Stimulated activated CD4-positive, alpha-beta T cell treated with anti-CD3 and anti-CD28 coated beads, Interleukin-15, amount 100 ng/mL, for 1 hour (primary cell): ENCODE data around the gene RAC3.

Experiments
- DNase-seq, 2 donors: peaks; one replicate each; pipeline ENCODE4 v3.0.0-alpha.2; 2020; ENCODE audit warnings: low read depth in 1 of 2, low spot score in 1 of 2

RAC3 gene

DNA sequence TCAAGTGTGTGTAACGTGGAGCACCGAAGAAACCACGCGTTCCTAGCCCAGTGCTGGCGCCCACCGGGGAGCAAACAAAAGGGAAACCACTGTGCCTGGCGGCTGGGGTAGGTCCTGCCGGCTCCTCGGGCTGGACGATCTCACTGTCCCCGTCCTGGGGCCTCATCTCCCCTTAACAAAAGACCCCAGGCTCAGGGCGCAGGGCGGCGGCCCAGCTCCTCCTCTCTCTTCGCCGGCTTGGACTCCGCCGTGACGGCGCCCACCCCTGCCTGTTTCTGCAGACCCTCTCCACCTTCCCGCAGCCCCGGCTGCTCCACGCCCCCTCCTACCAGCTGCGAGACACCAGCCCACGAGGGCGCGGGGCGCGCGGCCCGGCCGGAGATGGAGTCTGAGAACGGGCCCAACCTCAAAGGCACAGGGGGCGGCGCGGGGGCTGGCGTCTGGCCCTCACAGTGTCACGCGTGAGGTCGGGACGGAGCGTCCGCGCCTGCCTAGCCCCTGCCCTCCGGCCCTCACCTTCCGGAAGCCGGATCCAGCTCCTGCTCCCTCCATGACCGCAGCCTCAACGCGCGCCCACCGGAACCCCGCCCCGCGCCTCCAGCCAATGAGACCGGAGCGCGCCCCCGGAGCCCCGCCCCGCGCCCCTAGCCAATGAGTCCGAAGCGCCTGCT is 9.0 kb upstream of the RAC3 start, which contains the start of gene CENPX:
CENPX (minus strand) TSS at position 569 of the 671 bp plus-strand sequence; CDS start at position 552, 17 bp downstream.
- no peak for DNase-seq

DNA sequence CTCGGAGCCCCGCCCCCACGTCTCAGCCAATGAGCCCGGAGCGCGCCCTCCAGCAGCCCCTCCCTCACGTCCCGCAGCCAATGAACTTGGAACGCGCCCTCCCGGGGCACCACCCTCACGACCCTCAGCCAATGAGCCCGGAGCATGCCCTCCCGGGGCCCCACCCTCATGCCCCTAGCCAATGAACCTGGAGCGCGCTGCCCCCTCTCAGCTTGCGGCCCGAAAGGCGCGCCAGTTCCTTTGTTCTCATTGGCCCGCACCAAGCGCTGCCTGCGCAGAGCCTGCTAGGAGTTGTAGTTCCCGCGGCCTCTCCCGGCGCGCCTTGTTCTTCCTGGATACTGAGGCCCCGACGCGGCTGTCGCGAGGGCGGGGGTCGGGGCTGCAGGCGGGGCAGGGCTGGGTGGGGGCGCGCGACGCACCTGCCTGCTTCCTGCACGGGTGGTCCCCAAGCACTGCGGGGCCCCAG is 8.5 kb upstream of the RAC3 start, which contains the start of gene LRRC45:
LRRC45 (plus strand) TSS at position 325 of the 466 bp plus-strand sequence. CDS start 339 bp downstream, outside the sequence.
- peak; percentile 99 for DNase-seq

GRCh38 chr17:82023447-82024241 is 7.8 kb upstream of the RAC3 start:
- DNase-seq = no peak

DNA sequence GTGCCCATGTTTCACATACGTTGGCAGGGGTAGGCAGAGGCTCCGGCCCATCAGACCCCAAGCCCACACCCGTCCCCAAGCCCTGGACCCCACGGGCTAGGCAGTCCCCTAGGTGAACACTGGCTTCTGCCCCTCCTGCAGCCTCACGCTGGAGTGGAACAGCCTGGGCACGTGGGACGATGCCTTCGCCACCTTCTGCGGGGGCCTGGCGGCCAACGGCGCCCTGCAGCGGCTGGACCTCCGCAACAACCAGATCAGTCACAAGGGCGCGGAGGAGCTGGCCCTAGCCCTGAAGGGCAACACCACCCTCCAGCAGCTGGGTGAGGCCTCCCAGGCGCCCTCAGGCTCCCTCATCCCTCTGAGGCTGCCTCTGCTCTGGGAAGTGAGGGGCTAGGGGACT is 6.6 kb upstream of the RAC3 start:
- no peak for DNase-seq

DNA sequence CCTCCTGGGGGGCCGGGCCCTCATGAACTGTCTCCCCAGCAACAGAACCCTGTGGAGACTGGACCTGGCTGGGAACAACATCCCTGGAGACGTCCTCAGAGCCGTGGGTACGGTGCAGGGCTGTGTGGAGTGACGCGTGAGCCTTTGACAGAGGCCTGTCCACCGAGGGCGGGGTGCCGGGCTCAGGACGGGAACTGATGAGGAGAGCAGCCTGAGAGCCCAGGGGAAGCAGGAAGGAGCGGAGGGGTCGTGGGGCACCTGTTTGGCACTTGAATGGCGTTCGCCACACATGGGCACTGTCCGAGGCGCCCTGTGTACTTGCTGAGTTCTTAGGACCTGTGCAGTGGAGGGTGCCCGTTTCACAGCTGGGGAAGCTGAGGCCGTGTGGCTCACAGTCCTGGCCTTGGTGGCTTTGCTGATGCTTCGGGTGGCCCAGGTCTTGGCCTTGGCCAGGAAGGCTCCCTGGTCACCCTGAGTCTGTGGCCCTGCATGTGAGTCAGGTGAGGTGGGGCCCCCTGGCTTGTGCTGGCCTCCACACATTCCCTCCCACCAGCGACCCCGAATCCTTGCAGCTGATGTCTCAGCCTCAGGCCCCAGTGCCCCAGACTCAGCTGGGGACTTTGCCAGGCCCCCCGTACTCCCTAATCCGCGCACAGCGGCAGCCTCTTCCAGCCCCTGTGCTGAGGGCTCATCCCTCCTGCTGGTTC is 5.9 kb upstream of the RAC3 start:
- DNase-seq = no peak

- no peak for DNase-seq
These were observed 3.2 kb upstream of the RAC3 start for GRCh38 chr17:82028246-82028645.

DNA sequence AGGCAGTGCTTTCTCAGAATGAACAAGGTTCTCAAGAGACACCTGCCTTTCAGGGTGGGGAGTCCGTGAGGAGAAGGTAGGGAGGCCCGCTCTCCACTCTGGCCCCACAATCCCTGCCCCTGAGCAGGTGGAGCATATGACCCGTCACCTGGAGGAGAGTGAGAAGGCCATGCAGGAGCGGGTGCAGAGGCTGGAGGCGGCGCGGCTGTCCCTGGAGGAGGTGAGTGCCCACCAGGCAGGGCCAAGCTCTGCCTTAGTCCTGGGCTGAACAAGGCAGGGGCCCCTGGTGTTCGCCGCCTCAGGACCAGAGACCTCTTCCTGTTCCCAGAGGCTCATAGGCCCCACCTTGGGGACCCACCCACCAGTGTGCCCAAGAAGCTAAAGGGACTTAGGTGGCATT is 2.5 kb upstream of the RAC3 start:
- DNase-seq = no peak

DNA sequence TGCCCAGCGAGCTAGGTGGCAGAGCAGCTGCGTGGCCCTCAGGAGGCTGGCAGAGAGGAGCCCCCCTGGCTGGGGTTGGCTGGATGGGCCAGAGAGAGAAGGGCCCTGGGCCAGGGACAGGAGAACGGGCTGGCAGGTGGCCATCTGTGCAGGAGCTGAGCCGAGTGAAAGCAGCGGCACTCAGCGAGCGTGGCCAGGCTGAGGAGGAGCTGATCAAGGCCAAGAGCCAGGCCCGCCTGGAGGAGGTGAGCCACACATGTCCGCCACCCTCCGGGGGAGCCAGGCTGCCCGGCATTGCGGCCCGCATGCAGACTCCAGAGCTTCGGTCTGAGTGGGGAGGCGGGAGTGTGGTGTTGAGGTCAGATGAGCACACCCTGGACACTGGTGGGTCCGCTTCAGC is 2.1 kb upstream of the RAC3 start:
- DNase-seq = no peak

- no peak for DNase-seq
These were observed 1.4 kb upstream of the RAC3 start for GRCh38 chr17:82029990-82030469.

- DNase-seq = peak; percentile 69
These were observed 792 bp upstream of the RAC3 start for GRCh38 chr17:82030470-82031302.

DNA sequence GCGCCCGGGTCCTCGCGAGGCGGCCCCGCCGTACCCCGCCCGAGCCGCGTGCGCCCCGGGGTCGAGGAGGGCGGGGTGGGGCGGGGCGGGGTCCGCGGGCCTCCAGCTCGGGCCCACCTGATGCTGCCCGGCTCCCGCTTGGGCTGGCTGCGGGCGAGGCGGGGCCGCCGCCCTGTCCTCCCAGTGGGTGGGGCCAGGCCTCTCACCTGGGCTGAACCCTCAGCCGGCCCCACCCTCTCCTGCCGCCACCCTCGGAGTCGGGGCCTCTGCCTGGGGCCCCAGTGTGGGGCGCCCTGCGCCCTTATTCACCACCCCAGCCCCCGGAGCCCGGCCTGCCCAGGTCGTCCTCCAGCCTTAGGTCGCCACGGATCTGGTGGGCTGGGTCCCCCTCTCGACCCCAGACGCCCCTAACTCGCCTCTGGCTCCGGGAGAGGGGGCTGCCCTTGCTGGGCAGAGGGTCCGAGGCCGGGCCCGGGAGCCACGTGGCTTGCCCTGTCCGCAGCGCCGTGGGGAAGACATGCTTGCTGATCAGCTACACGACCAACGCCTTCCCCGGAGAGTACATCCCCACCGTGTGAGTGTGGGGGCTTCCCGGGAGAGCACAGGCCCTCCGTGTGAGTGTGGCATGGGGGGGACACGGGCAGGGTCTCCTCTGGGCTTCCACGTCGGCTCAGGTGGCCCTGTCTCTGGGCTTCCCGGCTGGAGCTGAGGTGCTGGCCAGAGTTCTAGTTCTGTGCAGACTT is 578 bp downstream of the RAC3 start:
- DNase-seq = no peak

- no peak for DNase-seq
These were observed 2.0 kb downstream of the RAC3 start for GRCh38 chr17:82033359-82034085.

DNA sequence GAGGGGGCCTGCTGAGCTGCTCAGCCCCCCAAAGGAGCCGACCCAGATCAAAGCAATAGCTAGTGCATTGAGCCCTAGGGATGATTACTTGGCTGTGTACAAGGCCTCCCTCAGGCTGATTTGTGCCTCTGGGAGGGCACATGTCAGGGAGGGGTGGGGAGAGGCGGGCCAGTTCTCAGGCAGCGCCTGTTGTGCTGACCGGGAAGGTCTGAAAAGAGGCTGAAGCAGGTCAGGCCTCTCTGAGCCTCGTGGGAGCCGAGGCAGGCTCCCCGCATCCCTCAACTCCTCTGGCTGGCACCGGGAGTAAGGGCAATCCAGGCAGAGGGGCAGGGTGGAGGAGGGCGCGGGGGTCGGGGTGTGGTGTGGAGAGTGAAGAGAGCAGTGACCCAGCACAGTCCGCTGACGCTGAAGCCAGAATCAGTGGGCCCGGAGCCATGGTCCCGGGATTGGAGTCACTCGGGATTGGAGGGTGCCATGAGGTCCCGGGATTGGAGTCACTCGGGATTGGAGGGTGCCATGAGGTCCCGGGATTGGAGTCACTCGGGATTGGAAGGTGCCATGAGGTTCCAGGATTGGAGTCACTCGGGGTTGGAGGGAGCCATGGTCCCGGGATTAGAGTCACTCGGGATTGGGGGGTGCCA is 3.0 kb downstream of the RAC3 start:
- DNase-seq = no peak

DNA sequence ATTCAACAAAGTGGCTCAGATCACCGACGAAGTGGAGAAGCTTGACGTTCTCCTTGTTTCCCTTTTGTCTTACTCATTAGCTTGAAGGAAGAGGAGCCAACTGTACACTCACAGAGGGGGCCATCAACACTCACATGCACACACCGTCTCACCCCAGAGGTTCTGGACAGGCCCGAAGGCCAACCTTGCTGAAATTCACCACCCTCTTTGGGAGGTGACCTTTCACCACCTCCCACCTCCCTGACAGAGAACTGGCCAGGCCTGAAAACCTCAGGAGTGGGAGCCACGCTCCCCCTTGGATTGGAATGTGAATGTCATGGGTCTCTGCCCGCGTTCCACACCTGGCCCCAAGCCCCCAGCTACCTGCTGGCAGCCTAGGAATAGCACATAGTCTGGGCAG is 4.0 kb downstream of the RAC3 start:
- DNase-seq = no peak

DNA sequence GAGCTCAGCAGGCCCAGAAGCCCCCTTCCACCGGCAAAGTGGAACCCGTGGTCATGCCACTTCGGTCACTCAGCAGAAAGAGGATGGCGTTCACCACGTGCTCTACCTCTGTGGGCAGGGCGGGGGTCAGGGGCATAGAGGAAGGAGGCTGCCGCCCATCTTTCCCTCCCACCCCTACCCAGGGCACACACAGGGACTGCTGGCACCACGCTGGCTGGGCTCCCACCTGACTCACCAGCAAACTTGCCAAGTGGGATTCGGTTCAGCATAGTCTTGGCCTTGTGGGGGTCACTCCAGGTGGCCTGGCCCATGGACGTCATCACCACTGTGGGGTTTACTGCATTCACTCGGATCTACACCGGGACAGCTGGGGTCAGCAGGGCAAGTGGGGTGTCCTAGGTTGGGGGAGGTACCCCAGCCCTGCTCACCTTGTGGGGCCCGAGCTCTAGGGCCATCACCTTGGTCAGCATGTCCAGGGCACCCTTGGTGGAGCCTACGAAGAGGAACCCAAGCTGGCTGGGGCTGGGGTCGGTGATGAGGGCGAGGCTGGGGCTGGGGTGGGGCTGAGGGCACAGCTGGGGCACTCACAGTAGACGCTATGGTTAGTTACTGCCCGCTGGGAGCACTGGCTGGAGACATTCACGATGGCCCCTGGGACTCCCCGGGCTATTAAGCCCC is 4.6 kb downstream of the RAC3 start:
- DNase-seq = no peak

- no peak for DNase-seq
These were observed 5.2 kb downstream of the RAC3 start for GRCh38 chr17:82036634-82037091.

DNA sequence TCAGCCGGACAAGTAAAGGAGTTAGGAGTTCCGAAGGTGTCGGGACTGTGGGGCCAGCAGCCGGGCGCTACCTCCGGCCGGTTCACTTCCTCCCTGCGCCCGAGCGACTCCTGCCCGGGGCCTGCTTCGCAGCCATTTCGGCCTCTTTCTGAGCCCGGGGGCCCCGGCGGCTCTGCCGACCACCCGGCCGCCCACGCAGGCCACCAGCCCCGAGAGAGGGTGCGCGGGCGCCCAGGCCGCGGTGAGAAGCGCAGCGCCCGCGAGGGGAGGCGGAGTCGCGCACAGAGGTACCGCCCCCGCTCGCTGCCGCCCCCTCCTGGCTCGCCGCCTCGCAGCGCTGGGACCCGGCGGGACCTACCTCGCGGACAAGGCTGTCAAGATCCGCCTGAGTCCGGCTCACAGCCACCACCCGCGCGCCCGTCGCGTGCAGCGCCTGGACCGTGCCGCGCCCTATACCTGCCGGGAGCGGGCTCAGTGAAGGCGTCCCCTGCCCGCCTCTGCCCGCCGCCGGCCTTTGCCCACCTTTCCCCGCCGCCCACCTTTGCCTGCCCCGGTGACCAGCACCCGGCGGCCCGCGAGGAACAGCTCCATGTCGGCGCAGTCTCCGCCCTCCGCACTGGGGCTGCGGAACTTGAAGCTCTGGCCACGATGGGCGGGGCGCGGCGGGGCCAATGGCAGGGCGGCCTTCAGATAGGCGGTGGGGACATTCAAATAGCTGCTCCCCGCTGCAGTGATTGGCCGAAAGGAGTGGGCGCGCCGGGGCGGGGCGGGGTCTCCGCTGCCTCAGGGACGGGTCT is 5.8 kb downstream of the RAC3 start, which contains the start of gene DCXR:
DCXR (minus strand) TSS at position 606 of the 797 bp plus-strand sequence; CDS start at position 591, 15 bp downstream.
- peak; percentile 86 to 89 for DNase-seq
